Endothelial cell (in vitro differentiated cells): ENCODE results near the gene RND3. TPM values are rescaled to one million over a fixed set of nuclear protein-coding genes. Genes with fewer than 3 reads are reported as not detected.

Source experiments
- DNase-seq: peaks from one replicate; pipeline ENCODE4 v3.0.0; 2021; ENCODE audit warnings: low spot score
- H3K27ac Mint-ChIP-seq: one replicate; pipeline ENCODE4 v1.8.0; 2021; ENCODE audit warnings: mixed read lengths, inconsistent platforms; ENCODE audit not compliant: unreplicated experiment
- H3K27me3 Mint-ChIP-seq: one replicate; pipeline ENCODE4 v1.8.0; 2021; ENCODE audit warnings: mild to moderate bottlenecking, moderate library complexity, mixed read lengths, inconsistent platforms; ENCODE audit not compliant: unreplicated experiment
- H3K36me3 Mint-ChIP-seq: one replicate; pipeline ENCODE4 v1.8.0; 2021; ENCODE audit warnings: mild to moderate bottlenecking, low read depth, mixed read lengths, inconsistent platforms; ENCODE audit not compliant: unreplicated experiment
- H3K4me1 Mint-ChIP-seq: one replicate; pipeline ENCODE4 v1.8.0; 2021; ENCODE audit warnings: mild to moderate bottlenecking, mixed read lengths, inconsistent platforms; ENCODE audit not compliant: unreplicated experiment
- H3K4me3 Mint-ChIP-seq: one replicate; pipeline ENCODE4 v1.8.0; 2021; ENCODE audit warnings: mild to moderate bottlenecking, mixed read lengths, inconsistent platforms; ENCODE audit not compliant: unreplicated experiment
- H3K9me3 Mint-ChIP-seq: one replicate; pipeline ENCODE4 v1.8.0; 2021; ENCODE audit warnings: mixed read lengths, inconsistent platforms; ENCODE audit not compliant: unreplicated experiment
- total RNA-seq: library from RNA; stranded (reverse); fragmentation: NEBNext Ultra II Directional; extraction: Animal tissue kit (Norgen Biotek cat#: 25700); gene quantifications from one replicate; pipeline ENCODE4 v1.2.1, GENCODE V29; 2021; ENCODE audit not compliant: unreplicated experiment
- TF ChIP-seq, protein P1 (sequence below): fragments of 200-600 bp; sonication (generic); IDR thresholded peaks from one replicate; pipeline ENCODE4 v1.5.0; 2021; ENCODE audit warnings: antibody characterized with exemption; ENCODE audit not compliant: unreplicated experiment

Gene RND3
- total RNA-seq, 1 donor from 2014 or later: 2.9 TPM

DNA sequence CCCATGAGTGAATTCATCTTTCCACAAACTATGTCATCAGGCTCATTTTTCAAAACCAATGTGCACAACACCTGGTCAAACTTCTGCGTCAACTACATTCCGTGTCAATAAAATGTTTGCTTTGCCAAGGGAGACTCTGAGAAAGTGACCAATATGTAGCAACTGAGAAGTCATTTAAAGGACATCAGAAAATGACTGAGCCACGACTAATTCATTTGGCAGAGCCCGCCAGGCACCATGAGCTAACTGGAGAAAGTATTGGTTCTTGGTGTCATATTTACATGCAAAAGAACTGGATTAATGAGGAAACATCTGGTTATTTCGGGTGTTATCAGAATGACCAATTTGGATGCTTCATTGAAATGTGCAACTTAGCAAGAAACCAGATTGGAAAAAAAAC is 7.2 kb downstream of the RND3 start:
- DNase-seq: no peak
- TF ChIP-seq, protein P1, sequence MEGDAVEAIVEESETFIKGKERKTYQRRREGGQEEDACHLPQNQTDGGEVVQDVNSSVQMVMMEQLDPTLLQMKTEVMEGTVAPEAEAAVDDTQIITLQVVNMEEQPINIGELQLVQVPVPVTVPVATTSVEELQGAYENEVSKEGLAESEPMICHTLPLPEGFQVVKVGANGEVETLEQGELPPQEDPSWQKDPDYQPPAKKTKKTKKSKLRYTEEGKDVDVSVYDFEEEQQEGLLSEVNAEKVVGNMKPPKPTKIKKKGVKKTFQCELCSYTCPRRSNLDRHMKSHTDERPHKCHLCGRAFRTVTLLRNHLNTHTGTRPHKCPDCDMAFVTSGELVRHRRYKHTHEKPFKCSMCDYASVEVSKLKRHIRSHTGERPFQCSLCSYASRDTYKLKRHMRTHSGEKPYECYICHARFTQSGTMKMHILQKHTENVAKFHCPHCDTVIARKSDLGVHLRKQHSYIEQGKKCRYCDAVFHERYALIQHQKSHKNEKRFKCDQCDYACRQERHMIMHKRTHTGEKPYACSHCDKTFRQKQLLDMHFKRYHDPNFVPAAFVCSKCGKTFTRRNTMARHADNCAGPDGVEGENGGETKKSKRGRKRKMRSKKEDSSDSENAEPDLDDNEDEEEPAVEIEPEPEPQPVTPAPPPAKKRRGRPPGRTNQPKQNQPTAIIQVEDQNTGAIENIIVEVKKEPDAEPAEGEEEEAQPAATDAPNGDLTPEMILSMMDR: no peak
- Mint-ChIP-seq H3K9me3 (no peaks in the 10 kb centered on the region), H3K4me3 (no peak overlapping the region), H3K27me3 (no peaks in the 10 kb centered on the region), H3K36me3 (no peaks in the 10 kb centered on the region), H3K27ac (no peak overlapping the region), H3K4me1 (peaks cover 23% of the 10 kb centered on the region)

DNA sequence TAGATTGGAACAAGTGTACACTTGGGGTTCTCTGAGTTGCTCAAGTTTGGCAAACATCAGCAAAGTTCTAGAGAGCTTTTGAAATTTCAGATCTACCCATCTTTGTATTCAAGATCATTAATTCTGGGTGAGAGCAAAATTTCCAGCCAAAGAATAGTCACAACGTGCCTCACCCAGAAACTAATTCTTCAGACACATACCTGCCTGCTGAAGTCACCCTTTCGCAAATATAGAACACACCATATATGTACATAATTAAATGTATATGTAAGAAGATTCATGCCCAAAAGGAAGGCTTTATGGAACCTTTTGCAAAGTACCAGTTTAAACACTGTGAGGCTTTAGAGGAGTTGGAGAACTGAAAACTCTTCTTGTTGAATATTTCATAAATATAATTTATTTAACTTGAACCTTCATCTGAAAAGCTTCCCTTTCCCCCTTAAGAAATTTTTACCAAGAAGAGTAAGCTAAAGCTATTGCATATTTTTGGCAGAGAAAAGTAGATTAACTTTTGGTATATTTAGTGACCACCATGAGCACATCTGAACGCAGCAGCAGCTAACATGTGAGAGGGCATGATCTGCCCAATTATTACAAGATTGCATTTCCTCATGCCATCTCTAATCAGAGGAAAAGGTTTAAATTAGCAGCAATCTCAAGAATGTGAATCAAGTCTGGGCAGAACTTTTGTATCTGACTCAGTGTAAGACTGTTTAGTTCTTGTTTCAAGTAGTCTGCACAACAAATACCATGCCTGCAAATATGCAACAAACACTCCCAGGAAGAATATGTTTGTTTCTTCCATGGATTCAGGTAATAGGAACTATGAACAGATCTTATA is 8.2 kb downstream of the RND3 start:
- TF ChIP-seq, protein P1: no peak
- Mint-ChIP-seq H3K4me3 (no peak overlapping the region), H3K9me3 (no peaks in the 10 kb centered on the region), H3K36me3 (no peaks in the 10 kb centered on the region), H3K4me1 (peaks cover 24% of the 10 kb centered on the region), H3K27ac (no peak overlapping the region), H3K27me3 (no peaks in the 10 kb centered on the region)
- DNase-seq: no peak

DNA sequence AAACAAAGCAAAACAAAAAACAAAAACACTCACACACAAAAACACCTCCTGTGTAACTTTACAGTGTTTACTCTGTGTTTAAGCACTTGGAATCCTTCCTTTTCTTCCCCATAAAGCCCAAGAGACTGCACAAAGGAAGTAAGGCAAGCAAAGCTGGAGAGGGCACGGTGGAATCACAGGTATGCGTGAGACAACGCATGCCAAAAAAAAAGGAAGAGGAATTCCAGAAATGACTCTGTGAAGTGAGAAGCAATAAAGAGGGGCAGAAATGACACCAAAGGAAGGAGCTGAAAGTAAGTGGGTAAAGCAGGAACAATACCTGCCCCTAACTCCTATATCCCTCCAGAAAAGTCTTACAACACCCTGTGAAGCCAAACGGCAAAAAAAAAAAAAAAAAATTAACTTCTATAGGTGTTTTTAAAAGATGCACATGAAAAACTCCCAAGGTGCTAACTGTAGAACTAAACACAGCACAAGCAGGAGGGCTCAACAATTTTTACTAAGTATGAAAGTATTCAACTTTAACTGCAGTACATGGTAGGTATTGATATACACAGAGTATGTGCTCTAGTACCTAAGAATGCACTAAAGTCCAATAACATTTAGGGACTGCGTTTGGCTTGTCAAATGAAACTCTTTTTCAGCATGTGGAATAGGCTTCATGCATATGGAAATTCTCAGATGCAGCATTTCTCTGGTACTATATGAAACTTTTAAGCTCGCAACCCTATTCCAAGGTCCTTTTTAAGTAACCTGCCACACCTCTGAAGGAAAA is 9.1 kb downstream of the RND3 start:
- no peak overlapping the region for H3K27ac Mint-ChIP-seq
- H3K4me3 Mint-ChIP-seq: no peak overlapping the region
- TF ChIP-seq, protein P1: no peak
- H3K27me3 Mint-ChIP-seq: no peaks in the 10 kb centered on the region
- peaks cover 25% of the 10 kb centered on the region for H3K4me1 Mint-ChIP-seq
- no peaks in the 10 kb centered on the region for H3K36me3 Mint-ChIP-seq
- H3K9me3 Mint-ChIP-seq: no peaks in the 10 kb centered on the region
- DNase-seq: no peak

DNA sequence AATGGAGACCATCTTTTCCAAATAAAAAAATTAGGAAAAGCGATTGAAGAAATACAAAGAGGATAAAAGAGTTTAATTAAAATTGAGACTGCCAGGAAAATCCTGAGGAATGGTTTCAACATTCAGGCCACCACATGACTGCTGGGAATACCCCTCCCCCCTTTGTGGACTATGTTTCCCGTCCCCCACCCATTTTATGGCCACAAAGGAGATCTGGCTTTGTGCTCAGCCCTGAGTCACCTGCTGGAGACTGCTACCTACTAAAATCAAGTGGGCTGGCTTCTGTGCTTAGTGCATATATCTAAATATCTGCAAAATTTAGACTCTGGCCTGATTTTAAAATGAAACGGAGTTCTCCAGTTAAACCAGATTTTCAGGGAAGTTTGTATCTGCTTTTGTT is 10.1 kb downstream of the RND3 start:
- no peaks in the 10 kb centered on the region for H3K9me3 Mint-ChIP-seq
- peaks cover 20% of the 10 kb centered on the region for H3K4me1 Mint-ChIP-seq
- H3K27ac Mint-ChIP-seq: no peak overlapping the region
- H3K27me3 Mint-ChIP-seq: no peaks in the 10 kb centered on the region
- H3K4me3 Mint-ChIP-seq: no peak overlapping the region
- DNase-seq: no peak
- TF ChIP-seq, protein P1: no peak
- H3K36me3 Mint-ChIP-seq: no peaks in the 10 kb centered on the region
